Measurements from ENCODE around the gene MTUS2.

- TF ChIP-seq POLR2AphosphoS5 (IDR thresholded peaks at IDR 0.05) = no peak
- TF ChIP-seq, protein P1, sequence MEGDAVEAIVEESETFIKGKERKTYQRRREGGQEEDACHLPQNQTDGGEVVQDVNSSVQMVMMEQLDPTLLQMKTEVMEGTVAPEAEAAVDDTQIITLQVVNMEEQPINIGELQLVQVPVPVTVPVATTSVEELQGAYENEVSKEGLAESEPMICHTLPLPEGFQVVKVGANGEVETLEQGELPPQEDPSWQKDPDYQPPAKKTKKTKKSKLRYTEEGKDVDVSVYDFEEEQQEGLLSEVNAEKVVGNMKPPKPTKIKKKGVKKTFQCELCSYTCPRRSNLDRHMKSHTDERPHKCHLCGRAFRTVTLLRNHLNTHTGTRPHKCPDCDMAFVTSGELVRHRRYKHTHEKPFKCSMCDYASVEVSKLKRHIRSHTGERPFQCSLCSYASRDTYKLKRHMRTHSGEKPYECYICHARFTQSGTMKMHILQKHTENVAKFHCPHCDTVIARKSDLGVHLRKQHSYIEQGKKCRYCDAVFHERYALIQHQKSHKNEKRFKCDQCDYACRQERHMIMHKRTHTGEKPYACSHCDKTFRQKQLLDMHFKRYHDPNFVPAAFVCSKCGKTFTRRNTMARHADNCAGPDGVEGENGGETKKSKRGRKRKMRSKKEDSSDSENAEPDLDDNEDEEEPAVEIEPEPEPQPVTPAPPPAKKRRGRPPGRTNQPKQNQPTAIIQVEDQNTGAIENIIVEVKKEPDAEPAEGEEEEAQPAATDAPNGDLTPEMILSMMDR (IDR thresholded peaks at IDR 0.05) = no peak
- no peak for TF ChIP-seq POLR2A (IDR thresholded peaks at IDR 0.05)
These were observed 188.2 kb downstream of the MTUS2 start for GRCh38 chr13:29008296-29008695.
